ENCODE results near the gene XYLT1. TPM values are rescaled to one million over a fixed set of nuclear protein-coding genes. Genes with fewer than 3 reads are reported as not detected.

Gene XYLT1
- total and polyA plus RNA-seq, 2 of the 13 experiments (the other 11 are each of a cell fraction or from before 2014, with no cell fraction given) = not detected

GRCh38 chr16:17335826-17336529, 134.8 kb downstream of the XYLT1 start (continued):
- TF ChIP-seq THAP8 (CRISPR knock-in tag; IDR thresholded peaks at IDR 0.05; ENCODE audit: borderline replicate concordance) (no peak), ZFP37 (CRISPR knock-in tag; IDR thresholded peaks at IDR 0.05; ENCODE audit: borderline replicate concordance) (no peak), ZBTB7B (CRISPR knock-in tag; IDR thresholded peaks at IDR 0.05) (no peak), ZBTB7A (CRISPR knock-in tag; IDR thresholded peaks at IDR 0.05) (no peak), ZBTB38 (CRISPR knock-in tag; IDR thresholded peaks at IDR 0.05) (no peak), ZSCAN9 (CRISPR knock-in tag; IDR thresholded peaks at IDR 0.05; ENCODE audit: borderline replicate concordance) (no peak), ZNF343 (CRISPR knock-in tag; IDR thresholded peaks at IDR 0.05) (no peak)
- TF ChIP-seq, protein P1, sequence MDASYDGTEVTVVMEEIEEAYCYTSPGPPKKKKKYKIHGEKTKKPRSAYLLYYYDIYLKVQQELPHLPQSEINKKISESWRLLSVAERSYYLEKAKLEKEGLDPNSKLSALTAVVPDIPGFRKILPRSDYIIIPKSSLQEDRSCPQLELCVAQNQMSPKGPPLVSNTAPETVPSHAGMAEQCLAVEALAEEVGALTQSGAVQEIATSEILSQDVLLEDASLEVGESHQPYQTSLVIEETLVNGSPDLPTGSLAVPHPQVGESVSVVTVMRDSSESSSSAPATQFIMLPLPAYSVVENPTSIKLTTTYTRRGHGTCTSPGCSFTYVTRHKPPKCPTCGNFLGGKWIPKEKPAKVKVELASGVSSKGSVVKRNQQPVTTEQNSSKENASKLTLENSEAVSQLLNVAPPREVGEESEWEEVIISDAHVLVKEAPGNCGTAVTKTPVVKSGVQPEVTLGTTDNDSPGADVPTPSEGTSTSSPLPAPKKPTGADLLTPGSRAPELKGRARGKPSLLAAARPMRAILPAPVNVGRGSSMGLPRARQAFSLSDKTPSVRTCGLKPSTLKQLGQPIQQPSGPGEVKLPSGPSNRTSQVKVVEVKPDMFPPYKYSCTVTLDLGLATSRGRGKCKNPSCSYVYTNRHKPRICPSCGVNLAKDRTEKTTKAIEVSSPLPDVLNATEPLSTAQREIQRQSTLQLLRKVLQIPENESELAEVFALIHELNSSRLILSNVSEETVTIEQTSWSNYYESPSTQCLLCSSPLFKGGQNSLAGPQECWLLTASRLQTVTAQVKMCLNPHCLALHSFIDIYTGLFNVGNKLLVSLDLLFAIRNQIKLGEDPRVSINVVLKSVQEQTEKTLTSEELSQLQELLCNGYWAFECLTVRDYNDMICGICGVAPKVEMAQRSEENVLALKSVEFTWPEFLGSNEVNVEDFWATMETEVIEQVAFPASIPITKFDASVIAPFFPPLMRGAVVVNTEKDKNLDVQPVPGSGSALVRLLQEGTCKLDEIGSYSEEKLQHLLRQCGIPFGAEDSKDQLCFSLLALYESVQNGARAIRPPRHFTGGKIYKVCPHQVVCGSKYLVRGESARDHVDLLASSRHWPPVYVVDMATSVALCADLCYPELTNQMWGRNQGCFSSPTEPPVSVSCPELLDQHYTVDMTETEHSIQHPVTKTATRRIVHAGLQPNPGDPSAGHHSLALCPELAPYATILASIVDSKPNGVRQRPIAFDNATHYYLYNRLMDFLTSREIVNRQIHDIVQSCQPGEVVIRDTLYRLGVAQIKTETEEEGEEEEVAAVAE (CRISPR knock-in tag; IDR thresholded peaks at IDR 0.05; ENCODE audit: borderline replicate concordance) = no peak
- TF ChIP-seq, protein P2, sequence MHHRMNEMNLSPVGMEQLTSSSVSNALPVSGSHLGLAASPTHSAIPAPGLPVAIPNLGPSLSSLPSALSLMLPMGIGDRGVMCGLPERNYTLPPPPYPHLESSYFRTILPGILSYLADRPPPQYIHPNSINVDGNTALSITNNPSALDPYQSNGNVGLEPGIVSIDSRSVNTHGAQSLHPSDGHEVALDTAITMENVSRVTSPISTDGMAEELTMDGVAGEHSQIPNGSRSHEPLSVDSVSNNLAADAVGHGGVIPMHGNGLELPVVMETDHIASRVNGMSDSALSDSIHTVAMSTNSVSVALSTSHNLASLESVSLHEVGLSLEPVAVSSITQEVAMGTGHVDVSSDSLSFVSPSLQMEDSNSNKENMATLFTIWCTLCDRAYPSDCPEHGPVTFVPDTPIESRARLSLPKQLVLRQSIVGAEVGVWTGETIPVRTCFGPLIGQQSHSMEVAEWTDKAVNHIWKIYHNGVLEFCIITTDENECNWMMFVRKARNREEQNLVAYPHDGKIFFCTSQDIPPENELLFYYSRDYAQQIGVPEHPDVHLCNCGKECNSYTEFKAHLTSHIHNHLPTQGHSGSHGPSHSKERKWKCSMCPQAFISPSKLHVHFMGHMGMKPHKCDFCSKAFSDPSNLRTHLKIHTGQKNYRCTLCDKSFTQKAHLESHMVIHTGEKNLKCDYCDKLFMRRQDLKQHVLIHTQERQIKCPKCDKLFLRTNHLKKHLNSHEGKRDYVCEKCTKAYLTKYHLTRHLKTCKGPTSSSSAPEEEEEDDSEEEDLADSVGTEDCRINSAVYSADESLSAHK (CRISPR knock-in tag; IDR thresholded peaks at IDR 0.05; ENCODE audit: borderline replicate concordance) = no peak
- TF ChIP-seq, protein P3, sequence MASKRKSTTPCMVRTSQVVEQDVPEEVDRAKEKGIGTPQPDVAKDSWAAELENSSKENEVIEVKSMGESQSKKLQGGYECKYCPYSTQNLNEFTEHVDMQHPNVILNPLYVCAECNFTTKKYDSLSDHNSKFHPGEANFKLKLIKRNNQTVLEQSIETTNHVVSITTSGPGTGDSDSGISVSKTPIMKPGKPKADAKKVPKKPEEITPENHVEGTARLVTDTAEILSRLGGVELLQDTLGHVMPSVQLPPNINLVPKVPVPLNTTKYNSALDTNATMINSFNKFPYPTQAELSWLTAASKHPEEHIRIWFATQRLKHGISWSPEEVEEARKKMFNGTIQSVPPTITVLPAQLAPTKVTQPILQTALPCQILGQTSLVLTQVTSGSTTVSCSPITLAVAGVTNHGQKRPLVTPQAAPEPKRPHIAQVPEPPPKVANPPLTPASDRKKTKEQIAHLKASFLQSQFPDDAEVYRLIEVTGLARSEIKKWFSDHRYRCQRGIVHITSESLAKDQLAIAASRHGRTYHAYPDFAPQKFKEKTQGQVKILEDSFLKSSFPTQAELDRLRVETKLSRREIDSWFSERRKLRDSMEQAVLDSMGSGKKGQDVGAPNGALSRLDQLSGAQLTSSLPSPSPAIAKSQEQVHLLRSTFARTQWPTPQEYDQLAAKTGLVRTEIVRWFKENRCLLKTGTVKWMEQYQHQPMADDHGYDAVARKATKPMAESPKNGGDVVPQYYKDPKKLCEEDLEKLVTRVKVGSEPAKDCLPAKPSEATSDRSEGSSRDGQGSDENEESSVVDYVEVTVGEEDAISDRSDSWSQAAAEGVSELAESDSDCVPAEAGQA (IDR thresholded peaks at IDR 0.05; ENCODE audit: low read depth) = no peak
- TF ChIP-seq, protein P3 (CRISPR knock-in tag; IDR thresholded peaks at IDR 0.05; ENCODE audit: borderline replicate concordance) = no peak
- TF ChIP-seq, protein P4, sequence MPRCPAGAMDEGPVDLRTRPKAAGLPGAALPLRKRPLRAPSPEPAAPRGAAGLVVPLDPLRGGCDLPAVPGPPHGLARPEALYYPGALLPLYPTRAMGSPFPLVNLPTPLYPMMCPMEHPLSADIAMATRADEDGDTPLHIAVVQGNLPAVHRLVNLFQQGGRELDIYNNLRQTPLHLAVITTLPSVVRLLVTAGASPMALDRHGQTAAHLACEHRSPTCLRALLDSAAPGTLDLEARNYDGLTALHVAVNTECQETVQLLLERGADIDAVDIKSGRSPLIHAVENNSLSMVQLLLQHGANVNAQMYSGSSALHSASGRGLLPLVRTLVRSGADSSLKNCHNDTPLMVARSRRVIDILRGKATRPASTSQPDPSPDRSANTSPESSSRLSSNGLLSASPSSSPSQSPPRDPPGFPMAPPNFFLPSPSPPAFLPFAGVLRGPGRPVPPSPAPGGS (CRISPR knock-in tag; IDR thresholded peaks at IDR 0.05) = no peak

Data from HepG2 (cell line).